ENCODE data around the gene BPIFB1. TPM values are rescaled to one million over a fixed set of nuclear protein-coding genes. Genes with fewer than 3 reads are reported as not detected.

The BPIFB1 gene
- total RNA-seq, 1 donor from 2014 or later: not detected

- TF ChIP-seq, protein P1, sequence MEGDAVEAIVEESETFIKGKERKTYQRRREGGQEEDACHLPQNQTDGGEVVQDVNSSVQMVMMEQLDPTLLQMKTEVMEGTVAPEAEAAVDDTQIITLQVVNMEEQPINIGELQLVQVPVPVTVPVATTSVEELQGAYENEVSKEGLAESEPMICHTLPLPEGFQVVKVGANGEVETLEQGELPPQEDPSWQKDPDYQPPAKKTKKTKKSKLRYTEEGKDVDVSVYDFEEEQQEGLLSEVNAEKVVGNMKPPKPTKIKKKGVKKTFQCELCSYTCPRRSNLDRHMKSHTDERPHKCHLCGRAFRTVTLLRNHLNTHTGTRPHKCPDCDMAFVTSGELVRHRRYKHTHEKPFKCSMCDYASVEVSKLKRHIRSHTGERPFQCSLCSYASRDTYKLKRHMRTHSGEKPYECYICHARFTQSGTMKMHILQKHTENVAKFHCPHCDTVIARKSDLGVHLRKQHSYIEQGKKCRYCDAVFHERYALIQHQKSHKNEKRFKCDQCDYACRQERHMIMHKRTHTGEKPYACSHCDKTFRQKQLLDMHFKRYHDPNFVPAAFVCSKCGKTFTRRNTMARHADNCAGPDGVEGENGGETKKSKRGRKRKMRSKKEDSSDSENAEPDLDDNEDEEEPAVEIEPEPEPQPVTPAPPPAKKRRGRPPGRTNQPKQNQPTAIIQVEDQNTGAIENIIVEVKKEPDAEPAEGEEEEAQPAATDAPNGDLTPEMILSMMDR (conservative IDR thresholded peaks at IDR 0.05; ENCODE audit: low read depth, low read length): no peak
- no peak for DNase-seq (ENCODE audit: low read depth)
- no peak overlapping the region for H3K4me3 ChIP-seq (ENCODE audit: low read depth, low read length)
Measured at GRCh38 chr20:33276303-33277113, 6.5 kb upstream of the BPIFB1 start.

- no peak overlapping the region for H3K4me3 ChIP-seq (ENCODE audit: low read depth, low read length)
- TF ChIP-seq, protein P1 (conservative IDR thresholded peaks at IDR 0.05; ENCODE audit: low read depth, low read length): no peak
- DNase-seq (ENCODE audit: low read depth): no peak
Measured at GRCh38 chr20:33277471-33278441, 5.3 kb upstream of the BPIFB1 start.

DNA sequence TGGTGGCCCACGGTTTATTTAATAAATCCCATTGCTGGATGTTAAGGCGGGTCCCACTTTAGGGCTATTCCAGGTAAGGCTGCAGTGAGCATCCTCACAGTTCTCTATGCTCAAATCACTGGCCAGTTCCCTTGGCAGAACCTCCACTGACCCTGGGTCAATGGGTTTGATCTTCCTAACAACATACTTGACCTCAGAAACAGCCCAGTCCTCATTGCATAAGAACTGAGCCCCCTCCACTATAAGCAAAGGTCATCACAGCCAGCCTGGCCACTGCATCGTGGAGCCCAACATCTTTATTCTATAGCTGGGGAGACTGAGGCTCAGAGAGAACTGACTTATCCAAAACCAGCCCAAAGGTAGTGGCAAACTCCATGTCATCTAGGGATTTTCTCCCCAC lies 4.3 kb upstream of the BPIFB1 start:
- no peak overlapping the region for H3K4me3 ChIP-seq (ENCODE audit: low read depth, low read length)
- no peak for DNase-seq (ENCODE audit: low read depth)
- TF ChIP-seq, protein P1 (conservative IDR thresholded peaks at IDR 0.05; ENCODE audit: low read depth, low read length): no peak

DNA sequence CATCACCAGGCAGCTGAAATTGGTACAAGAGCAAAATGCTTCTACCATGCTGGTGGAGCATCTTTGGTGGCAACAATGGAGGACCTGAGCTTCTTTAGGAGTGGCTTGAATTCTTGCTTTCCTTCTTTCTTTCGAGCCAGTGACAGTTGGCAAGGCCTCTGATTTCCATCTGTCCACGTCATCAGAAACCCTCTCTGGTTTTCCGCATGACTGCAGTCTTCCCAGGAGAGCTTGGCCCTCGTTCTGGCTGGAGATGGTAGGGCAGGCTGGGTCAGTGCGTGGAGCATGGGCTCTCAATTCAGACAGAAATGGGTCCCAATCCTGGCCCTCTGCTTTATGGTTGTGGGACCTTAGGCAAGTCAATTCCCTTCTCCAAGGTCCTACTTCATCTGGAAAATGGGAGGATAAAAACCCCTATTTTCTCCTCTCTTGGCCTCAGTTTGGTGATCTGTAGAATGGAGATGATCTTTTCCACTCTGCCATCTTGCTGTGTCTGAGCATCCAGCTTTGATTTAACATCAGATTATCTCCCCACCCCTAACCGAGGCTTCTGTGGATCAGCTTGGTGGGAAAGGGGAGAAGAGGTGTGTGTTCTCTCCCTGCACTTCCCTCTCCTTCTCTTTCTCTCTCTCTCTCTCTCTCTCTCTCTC lies 3.6 kb upstream of the BPIFB1 start:
- TF ChIP-seq, protein P1 (conservative IDR thresholded peaks at IDR 0.05; ENCODE audit: low read depth, low read length): no peak
- no peak overlapping the region for H3K4me3 ChIP-seq (ENCODE audit: low read depth, low read length)
- peak; percentile 36 for DNase-seq (ENCODE audit: low read depth)

GRCh38 chr20:33280000-33280680 lies 2.9 kb upstream of the BPIFB1 start:
- H3K4me3 ChIP-seq (ENCODE audit: low read depth, low read length): no peak overlapping the region
- no peak for DNase-seq (ENCODE audit: low read depth)
- TF ChIP-seq, protein P1 (conservative IDR thresholded peaks at IDR 0.05; ENCODE audit: low read depth, low read length): no peak

- H3K4me3 ChIP-seq (ENCODE audit: low read depth, low read length): no peak overlapping the region
- no peak for DNase-seq (ENCODE audit: low read depth)
- TF ChIP-seq, protein P1 (conservative IDR thresholded peaks at IDR 0.05; ENCODE audit: low read depth, low read length): no peak
Measured at GRCh38 chr20:33280775-33281174, 2.2 kb upstream of the BPIFB1 start.

Measured in epithelial cell of proximal tubule (primary cell).